ENCODE data around the gene NBEAL1.

DNA sequence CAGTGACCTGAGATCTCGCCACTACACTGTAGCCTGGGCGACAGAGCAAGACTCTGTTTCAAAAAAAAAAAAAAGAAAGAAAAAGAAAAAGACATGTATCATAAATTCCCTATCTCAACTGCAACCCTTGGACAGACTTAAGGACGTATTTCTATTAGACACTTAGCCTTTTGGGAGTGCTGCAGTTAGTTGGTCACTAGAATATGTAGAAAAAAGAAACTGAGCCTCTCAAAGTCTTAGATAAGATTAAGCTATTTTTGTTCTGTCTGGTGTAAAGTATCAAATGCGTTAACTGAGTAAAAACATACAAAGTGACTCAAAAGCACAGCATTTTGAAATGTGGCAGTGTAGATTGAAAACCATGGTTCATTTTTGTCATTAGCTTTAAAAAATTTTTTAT, 7.3 kb downstream of the NBEAL1 start:
- no peak for TF ChIP-seq POLR2AphosphoS5 (IDR thresholded peaks at IDR 0.05)
- TF ChIP-seq, protein P1, sequence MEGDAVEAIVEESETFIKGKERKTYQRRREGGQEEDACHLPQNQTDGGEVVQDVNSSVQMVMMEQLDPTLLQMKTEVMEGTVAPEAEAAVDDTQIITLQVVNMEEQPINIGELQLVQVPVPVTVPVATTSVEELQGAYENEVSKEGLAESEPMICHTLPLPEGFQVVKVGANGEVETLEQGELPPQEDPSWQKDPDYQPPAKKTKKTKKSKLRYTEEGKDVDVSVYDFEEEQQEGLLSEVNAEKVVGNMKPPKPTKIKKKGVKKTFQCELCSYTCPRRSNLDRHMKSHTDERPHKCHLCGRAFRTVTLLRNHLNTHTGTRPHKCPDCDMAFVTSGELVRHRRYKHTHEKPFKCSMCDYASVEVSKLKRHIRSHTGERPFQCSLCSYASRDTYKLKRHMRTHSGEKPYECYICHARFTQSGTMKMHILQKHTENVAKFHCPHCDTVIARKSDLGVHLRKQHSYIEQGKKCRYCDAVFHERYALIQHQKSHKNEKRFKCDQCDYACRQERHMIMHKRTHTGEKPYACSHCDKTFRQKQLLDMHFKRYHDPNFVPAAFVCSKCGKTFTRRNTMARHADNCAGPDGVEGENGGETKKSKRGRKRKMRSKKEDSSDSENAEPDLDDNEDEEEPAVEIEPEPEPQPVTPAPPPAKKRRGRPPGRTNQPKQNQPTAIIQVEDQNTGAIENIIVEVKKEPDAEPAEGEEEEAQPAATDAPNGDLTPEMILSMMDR (IDR thresholded peaks at IDR 0.05): no peak
- TF ChIP-seq POLR2A (IDR thresholded peaks at IDR 0.05; ENCODE audit: low read depth): no peak
- no peak for TF ChIP-seq EP300 (IDR thresholded peaks at IDR 0.05)
